Stimulated activated CD4-positive, alpha-beta T cell treated with anti-CD3 and anti-CD28 coated beads, Interleukin-2, amount 100 ng/mL, for 48 hours (primary cell): ENCODE results near the gene SYDE2.
"Not testable (repeated sequence)": the region's sequence is repeated elsewhere in the genome, so short reads cannot be mapped to it uniquely, and the experiment has no call there.

Experiments used
- DNase-seq, 2 donors: peaks; one replicate each; pipeline ENCODE4 v3.0.0-alpha.2; 2020

Gene SYDE2

DNA sequence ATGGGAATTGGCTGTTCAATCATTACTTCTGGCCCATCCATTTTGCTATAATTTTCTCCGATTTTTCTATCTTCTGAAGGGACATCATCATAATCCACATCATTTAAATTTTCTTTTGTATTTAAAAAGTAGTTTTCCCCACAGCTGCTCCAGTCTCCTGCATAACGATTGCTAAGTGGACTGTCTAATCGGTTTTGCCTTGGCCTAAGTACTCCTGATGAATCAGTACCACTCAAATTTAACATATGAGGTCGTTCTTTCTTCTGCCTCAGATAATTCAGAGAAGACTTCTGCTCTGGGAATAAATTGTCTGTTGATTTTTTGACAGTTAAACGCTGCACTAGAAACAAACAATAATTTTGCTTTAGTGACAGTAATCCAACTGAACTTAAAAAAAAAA lies 41.9 kb downstream of the SYDE2 start:
- no peak for DNase-seq

DNA sequence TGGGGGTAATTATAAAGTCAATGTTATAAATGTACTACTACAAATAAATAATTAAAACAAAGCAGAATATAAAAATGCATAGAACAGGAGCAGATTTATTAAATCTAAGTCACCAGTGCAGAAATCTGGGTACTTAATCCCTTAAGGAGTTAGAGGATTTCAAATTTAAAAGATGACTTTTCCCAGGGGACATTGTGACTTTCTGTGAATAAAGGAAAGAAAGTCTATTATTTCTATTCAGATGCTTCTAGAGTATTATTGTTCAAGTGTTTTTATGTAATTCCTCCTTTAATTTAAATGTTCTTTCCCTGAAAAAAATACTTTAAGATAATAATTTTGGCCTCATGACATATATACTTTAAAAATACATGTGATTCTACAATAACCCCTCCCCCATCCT lies 43.4 kb downstream of the SYDE2 start:
- no peak for DNase-seq

DNA sequence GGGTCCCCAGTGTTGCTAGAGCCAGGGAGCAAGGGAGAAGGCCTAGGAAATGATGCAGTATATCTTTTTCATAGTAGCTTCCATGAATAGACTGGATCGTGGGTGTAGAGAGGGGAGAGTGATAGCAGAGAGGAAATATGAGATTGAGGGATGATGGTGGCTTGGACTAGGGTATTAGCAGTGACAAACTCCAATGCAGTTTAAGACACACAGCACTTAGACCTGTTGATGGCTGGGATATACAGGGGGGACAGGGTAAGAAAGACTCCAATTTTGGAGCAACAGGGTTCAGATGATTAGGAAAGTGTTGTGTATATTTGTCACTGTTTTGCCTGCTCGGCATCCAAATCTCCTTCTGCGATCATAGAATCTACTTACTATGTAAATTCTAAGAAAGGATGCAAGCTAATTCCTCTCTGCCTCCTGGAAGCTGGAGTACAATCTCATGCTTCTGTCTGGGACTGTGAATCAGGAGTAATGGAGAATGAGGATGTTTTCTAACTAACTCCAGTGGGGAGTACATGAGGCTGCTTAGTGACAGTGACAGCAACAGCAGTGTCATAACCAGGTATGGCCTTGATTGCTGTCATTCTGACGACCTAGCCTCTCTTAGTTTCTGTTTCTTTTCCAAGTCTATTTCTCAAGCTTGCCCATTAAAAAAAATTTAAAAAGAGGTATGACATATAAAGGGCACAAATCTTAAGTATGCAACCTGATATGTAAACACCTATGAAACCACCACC lies 47.5 kb downstream of the SYDE2 start:
- no peak for DNase-seq

DNA sequence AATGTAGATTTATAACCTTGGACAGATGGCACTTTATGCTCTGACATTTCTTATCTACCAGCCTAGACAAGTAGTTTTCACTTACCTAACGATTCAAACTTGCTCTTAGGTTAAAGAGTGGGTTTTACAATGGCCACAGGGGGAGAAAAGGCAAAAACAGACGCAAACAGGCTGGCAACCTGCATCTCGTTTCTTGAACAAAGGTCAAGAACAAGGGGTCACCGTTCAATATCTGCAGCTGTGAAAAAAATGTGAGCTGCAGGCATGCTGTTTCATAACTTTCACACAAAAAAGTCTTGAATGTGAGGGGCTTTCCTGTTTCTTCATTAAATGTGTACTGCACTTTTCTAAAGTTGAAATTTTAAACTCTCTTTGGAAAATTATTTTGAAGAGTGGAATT lies 49.4 kb downstream of the SYDE2 start:
- no peak for DNase-seq

DNA sequence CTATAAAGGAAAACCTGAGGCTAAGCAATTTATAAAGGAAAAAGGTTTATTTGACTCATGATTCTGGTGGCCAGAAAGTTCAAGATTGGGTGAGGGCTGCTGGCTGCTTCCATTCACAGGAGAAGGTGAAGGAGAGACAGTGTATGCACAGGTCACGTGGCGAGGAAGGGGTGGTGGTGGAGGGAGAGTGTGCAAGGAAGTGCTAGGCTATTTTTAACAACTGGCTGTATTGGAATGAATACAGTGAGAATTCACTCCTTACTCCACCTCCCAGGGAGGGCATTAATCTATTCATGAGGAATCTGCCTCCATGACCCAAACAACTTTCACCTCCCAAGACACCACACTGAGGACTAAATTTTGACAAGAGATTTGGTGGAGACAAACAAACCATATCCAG lies 51.0 kb downstream of the SYDE2 start:
- no peak for DNase-seq

DNA sequence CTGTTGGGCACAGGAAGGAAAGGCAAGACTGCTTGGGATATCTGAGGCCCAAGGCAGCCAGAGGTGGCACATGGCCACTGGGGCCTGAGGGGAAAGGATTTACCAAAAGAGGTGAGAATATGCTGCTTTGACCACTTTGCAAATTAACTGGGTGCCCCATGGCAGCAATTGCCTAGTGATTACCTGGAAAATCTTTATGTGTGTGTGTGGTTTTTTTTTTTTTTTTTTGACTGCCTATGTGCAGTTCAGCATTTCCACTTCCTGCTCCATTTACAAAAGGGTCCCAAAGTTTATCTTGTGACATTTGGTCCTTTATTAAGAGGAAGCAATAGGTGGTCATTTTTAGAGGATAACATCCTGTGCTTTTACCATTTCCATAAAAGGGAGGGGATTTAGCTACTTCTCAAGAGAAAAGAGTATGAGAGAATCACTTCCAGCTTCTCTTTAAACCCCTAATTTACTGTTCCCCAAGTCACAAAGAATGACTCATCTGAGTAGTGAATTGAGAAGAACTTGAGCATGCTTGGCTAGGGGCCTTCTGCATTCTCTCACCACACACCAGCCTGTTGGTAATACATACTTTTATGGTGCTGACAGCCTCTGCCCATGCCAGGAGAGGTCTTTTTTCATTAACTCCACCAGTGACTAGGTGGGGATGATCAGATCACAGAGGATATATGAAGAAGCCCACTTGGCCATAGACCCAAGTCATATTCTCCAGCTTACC lies 52.1 kb downstream of the SYDE2 start:
- DNase-seq = no peak

DNA sequence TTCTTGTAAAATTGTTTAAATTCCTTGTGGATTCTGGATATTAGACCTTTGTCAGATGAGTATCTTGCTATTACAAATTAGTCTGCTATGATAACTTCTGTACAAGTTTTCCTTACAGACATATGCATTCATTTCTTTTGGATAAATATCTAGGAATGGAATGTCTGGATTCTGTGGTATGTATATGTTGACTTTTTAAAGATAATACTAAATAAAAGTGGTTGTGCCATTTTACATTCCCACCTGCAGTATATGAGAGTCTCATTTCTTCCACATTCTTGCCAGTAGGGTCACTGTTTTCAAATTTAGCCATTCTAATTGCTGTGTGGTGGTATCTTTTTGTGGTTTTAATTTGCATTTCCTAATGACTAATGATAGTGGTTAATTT lies 53.9 kb downstream of the SYDE2 start:
- no peak for DNase-seq

DNA sequence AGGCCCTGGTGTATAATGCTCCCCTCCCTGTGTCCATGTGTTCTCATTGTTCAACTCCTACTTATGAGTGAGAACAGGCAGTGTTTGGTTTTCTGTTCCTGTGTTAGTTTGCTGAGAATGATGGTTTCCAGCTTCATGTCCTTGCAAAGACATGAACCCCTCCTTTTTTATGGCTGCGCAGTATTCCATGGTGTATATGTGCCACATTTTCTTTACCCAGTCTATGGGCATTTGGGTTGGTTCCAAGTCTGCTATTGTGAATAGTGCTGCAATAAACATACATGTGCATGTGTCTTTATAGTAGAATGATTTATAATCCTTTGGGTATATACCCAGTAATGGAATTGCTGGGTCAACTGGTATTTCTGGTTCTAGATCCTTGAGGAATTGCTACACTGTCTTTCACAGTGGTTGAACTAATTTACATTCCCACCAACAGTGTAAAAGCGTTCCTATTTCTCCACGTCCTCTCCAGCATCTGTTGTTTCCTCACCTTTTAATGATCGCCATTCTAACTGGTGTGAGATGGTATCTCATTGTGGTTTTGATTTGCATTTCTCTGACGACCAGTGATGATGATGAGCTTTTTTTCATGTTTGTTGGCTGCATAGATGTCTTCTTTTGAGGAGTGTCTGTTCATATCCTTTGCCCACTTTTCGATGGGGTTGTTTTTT lies 54.4 kb downstream of the SYDE2 start:
- not testable (repeated sequence) for DNase-seq

DNA sequence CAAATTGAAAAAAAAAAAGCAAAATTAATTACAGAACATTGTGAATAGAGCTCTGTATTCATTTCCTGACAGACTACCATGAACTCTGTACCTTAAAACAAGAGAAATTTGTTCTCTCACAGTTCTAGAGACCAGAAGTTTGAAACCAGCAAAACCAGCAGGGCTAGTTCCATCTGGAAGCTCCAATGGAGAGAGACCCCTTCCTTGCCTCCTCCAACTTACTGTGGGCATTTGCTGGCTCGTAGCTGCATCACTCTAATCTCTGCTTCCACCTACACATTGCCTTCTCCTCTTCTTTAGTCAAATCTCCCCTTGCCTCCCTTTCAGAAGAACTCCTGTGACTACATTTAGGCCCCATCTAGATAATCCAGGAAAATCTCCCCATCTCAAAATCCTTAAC lies 56.5 kb downstream of the SYDE2 start:
- no peak for DNase-seq

DNA sequence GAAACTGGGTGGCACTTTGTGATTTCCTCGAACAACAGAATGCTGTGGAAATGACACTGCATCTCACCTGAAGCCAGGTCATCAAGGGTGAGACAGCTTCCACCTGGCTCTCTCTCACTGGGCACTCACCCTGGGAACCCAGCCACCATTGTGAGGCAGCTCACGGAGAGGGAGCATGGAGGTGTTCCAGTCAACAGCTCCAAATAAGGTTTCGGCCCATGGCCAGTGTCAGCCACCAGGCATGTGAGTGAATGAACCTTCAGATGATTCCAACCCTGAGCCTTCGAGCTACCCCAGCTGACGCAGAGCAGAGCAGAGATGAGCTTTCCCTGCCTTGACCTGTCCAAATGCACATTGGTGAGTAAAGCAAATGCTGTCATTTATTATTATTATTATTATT lies 58.1 kb downstream of the SYDE2 start:
- no peak for DNase-seq

DNA sequence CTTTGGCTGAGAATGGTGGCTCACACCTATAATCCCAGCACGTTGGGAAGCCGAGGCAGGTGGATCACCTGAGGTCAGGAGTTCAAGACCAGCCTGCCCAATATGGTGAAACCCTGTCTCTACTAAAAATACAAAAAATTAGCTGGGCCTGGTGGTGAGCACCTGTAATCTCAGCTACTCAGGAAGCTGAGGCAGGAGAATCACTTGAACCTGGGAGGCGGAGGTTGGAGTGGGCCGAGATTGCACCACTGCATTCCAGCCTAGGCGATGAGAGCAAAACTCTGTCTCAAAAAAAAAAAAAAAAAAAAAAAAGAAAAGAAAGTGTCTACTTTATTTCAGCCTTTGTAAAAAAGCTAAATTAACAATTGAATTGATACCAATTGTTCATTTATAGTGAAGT lies 62.4 kb downstream of the SYDE2 start:
- DNase-seq = not testable (repeated sequence)

DNA sequence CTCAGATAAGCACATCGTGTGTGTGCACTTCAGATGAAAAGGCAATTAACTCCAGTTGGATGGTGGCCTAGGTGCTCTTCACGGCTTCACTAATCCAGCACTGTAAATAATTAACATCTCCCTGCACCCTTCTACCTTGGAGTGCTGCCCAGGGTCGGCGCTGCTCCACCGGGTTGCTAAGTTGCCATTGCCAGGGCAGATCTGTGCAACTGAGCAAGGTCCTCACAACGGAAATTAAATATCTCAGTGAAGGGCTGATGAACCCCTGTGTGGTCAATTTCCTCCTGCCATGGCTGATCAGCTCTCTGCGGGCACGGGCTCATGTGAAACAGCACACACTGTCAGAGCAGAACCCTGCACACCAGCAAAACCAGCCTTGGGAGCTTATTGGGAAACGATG lies 63.2 kb downstream of the SYDE2 start:
- DNase-seq = no peak

DNA sequence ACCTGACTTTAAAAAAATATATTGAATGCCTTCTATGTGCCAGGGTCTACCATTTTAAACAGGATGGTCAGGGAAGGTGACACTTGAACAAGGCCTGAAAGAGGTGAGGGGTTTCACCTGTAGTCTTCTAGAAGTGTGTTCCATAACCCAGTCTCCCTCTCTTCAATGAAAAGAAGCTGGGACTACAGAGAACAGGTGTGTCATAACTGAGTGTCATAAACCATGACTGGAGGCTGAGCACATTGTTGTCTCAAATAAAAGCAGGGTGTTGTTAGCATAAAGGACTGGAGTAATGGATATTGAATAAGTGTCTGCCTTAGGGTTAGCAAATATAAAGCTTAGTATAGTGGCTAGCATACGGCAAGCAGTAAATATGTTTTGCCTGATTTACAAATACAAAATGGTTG lies 65.4 kb downstream of the SYDE2 start:
- no peak for DNase-seq

DNA sequence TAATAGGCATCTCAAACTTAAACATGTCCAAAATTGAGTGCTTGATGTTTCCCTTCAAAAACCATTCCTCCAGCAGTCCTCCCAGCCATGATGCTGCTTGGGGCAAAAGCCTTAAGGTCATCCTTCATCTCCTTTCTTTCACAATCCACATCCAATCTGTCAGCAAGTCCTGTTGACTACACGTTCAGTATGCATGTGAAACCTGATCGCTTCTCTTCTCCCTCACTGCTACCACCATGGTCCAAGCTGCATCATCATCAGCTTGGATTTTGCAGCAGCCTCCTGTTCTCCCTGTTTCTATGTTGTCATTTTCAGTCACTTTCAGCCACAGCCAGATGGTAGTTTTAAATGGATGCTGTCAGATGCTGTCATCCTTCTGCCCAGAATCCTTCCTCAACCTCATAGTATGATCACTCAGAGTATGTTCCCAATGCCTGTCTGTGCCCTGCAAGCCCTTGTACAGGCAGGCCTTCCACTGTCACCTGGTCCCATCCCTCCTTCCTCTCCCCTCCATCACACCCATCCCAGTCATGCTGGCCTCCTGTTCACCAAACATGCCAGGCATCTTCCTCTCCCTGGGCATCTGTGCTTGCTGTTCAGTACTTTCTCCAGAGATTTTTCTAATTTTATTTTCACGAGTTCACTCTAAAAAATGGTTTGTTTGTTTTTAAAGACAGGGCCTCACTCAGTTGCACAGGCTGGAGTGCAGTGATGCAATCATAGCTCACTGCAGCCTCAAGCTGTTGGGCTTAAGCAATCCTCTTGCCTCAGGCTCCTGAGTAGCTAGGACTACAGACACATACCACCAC lies 66.0 kb downstream of the SYDE2 start:
- no peak for DNase-seq

DNA sequence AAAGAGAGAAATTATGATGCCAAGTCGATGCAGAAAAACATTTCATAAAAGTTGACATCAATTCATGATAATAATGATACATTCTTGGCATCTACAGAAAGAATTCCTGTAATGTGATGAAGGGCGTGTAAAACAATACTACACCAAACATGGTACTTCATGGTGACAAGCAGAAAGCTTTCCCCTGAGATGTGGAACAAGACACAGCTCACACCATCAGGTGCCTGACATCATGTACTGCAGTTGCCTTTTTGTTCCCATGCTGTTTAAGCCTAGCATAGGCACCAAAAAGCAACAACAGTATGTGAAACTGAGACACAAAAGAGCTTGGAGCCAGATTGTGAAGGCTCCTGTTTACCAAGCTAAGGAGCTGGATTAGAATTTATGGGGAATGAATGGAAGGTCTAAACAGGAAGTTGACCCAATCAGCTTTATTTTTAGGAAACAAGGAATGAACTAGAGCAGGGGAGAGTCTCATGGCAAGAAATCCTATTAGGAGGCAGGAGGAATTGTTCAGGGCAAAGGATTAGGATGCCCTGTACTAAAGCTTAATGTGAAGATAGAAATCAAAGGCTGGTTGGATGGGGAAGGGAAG lies 67.2 kb downstream of the SYDE2 start:
- DNase-seq = no peak

DNA sequence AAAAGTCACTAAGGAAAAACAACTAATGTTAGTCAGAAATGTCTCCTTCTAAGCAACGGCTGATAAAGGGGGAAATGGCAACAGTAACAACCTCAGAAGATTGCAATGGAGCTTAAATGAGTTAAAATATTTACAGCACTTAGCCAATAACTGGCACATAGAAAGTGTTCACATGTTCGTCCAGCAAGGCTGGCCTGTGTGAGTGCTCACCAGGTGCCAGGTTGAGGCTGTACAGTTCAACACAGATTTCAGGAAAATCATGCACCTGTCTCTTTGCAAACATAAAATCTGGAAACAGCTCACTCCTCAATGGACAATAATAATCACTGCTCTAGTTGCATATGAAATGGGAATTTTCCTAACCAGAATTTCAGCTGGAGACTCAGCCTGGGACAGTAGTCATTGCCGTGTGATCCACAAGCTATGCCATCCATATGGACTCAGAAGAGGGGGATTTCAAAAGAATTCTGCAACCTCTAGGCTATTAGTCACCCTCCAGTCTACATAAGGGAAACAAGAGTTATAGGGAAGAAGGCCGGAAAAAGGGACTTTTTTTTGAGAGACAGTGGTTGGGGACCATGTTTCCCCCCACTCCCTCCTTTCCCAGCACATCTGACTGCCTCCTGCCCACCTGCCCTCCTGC lies 68.6 kb downstream of the SYDE2 start:
- DNase-seq = no peak

DNA sequence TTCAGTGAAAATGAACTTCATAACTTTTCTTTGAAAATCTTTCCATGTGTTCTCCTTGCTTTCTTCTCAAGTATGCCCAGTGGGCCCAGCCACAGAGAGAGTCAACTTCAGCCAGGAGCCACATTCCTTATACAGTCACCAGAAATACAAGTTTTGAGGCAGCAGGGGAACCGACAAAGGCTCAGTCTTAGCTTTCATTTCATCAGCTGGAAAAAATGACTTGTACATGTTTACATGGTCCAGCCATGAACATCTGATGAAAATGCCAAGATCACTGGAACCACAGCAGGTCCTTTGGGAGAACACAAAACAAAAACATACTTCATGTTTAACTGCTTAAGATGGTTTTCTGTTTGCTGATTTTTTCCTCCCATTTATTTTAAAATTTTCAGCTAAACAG lies 72.5 kb downstream of the SYDE2 start:
- DNase-seq = no peak

DNA sequence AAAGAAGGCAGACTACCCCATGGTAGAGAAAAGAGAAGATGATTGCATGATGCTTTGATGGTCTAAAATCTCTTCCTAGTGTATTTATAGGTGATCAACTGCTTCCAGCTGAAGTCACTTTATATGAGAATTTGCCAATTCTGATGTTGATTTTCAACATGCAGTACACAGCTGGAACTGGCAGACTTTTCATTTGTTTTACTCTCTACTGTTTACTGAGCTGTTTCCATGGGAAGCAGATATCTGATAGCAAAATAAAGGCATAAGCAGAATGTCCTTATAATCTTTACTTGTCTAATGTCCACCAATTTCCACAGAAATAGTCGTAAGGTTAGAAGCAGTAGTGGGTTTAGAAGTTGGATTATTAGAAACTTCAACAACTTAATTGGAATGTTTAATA lies 74.9 kb downstream of the SYDE2 start:
- DNase-seq = no peak

DNA sequence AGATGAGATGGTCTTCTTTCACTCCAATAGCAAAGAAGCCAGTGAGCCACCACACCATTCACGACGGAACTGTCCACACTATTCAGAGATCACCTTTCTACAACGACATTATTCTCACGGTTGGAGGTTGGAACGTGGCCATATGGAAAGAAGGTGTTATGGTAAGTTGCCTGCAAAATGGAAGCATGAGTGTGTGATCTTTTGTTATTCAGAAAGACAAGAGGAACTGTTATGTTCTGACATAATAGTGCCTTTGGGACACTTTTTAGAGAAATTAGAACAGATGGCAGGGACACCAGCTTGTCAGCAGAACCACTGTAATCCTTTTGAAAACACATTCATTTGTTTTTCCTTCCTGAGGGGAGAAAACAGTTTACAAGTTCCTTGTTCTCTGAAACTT lies 76.7 kb downstream of the SYDE2 start:
- DNase-seq = no peak

DNA sequence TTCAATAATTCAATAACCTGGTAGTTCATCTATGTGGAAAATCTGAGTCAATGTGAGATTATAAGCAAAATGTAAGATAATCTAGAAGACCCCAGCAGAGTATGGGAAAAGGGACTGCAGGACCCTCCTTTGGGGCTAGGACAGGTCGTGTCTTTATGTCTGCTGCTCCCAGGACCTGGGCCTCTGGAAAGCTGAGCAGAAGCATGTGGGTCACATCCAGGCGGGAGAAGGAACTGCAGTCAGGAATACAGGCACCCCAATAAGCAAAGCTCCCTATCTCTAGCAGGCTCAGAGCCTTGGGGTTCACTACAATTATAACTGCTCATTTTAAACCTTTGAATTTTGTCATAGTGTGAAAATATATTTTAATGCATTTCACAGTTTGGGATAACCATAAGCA lies 78.6 kb downstream of the SYDE2 start:
- DNase-seq = no peak

DNA sequence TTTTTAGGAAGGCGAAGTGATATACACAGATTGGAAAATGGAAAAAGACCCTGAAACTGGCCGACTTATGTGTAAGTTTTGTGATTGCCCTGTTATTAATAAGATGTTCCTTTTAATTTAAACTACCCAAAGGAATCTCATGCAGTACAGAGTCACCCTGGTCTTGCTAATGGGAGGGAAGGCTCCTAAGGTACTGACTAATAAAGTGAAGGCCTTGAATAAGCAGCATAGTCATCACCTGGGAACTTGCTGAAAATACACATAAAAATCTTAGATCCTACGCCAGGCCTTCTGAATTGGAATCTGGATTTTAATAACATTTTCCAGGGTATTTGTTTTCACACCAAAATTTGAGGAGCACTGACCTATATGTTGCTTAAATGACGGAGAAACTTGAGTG lies 79.1 kb downstream of the SYDE2 start:
- DNase-seq = no peak

DNA sequence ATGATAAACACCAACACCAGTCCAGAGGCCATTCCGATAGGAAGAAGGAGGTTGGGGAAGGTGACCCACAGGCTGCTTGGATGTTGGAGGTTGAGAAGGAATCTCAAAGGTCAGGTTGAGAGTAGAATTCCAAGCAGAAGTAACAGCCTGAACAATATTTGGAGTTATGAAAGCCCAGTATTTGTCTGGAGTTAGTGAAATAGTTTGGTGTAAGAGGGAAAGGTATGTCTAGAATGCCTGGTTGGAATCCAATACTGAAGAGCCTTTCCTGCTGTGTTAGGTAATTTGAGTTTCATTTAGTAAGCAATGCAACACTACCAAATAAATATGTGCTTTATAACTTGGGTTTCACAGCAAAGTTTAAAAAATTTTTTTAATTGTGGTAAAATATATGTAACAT lies 82.1 kb downstream of the SYDE2 start:
- DNase-seq = no peak
